Fibroblast of villous mesenchyme (primary cell): ENCODE measurements around the gene PDPN. TPM values are rescaled to one million over a fixed set of nuclear protein-coding genes. Genes with fewer than 3 reads are reported as not detected.
A peak's percentile ranks its signal among the peaks of the same experiment; 100 is the strongest.

Experiments
- DNase-seq: peaks from one replicate; pipeline ENCODE4 v3.0.0-alpha.2; 2010; ENCODE audit warnings: low read depth
- H3K4me3 ChIP-seq: 2 replicates; pipeline ENCODE4 v1.5.1; 2011; ENCODE audit warnings: low read depth, mild to moderate bottlenecking, low read length
- total RNA-seq: library from RNA; depleted of rRNA; stranded (reverse); fragments of >200 nt; gene quantifications from 2 replicates; pipeline ENCODE4 v1.2.3, GENCODE V29; 2012
- TF ChIP-seq, protein P1 (sequence below): IDR thresholded peaks from 2 replicates; pipeline ENCODE4 v1.5.1; 2012; ENCODE audit warnings: low read depth, mild to moderate bottlenecking, low read length; ENCODE audit not compliant: insufficient read depth

PDPN gene
- total RNA-seq, 1 donor, result 32.8 TPM

DNA sequence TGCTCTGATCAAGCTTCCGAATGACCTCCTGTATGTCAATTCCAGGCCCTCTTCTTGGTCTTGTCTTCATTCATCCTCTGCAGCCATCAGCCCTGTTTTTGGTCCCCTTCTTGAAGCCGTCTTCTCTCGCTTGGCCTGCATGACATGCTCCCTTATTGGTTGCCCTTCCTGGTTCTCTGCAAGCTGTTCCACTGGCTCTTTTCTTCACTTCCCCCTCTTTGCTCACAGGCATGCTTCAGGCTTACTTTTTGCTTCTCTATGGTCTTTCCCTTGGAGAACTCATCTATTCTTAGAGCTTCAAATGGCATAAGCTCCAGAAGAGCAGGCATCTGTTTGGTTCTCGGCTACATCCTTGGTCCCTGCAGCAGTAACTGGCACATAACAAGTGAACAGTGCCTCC lies 38.8 kb downstream of the PDPN start:
- TF ChIP-seq, protein P1, sequence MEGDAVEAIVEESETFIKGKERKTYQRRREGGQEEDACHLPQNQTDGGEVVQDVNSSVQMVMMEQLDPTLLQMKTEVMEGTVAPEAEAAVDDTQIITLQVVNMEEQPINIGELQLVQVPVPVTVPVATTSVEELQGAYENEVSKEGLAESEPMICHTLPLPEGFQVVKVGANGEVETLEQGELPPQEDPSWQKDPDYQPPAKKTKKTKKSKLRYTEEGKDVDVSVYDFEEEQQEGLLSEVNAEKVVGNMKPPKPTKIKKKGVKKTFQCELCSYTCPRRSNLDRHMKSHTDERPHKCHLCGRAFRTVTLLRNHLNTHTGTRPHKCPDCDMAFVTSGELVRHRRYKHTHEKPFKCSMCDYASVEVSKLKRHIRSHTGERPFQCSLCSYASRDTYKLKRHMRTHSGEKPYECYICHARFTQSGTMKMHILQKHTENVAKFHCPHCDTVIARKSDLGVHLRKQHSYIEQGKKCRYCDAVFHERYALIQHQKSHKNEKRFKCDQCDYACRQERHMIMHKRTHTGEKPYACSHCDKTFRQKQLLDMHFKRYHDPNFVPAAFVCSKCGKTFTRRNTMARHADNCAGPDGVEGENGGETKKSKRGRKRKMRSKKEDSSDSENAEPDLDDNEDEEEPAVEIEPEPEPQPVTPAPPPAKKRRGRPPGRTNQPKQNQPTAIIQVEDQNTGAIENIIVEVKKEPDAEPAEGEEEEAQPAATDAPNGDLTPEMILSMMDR, result no peak
- H3K4me3 ChIP-seq, result no peak overlapping the region
- DNase-seq, result no peak

DNA sequence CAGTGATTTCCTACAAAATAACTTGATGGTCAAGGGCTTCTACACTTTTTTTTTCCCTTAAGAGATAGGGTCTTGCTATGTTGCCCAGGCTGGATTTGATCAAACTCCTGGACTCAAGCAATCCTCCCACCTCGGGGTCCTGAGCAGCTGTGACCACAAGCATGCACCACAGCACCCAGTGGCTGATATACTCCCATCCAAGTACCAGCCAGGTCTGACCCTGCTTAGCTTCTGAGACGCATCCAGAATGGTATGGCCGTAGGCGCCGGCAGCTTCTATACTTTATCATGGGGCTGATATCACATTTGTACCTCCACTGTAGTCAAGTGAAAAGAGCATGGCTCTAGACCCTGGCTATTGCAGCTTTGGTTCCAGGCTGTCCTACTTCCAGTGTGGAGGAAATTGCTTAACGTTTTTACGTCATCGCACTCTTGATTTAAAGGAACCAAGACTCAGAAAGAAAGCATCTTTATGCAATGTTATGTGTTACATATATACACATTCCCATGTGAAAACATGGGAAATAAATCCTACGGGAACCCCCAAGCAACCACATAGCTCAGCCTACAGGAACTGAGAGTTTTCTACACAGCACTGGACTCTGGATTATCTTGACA lies 39.5 kb downstream of the PDPN start:
- DNase-seq, result peak; percentile 63
- no peak overlapping the region for H3K4me3 ChIP-seq
- TF ChIP-seq, protein P1, result no peak

DNA sequence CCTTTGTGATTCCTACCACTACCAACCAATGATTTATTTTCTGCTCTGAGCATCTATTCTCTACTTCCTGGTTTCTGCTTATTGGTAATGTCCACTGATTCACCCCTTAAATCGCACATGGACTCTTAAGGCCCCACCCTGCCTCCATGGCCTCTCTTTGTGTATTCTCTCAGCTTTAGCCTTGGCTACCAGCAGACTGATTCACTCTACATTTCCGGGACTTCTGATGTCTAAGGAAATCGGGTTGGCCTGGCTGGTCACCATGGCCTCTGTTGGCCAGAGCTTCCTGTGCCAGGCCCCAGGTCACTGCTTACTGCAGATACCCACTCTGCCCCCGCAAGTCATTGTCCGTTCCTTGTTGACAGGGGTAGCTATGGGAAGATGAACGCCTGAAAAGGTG lies 40.9 kb downstream of the PDPN start:
- TF ChIP-seq, protein P1, result no peak
- H3K4me3 ChIP-seq, result no peak overlapping the region
- DNase-seq, result no peak

DNA sequence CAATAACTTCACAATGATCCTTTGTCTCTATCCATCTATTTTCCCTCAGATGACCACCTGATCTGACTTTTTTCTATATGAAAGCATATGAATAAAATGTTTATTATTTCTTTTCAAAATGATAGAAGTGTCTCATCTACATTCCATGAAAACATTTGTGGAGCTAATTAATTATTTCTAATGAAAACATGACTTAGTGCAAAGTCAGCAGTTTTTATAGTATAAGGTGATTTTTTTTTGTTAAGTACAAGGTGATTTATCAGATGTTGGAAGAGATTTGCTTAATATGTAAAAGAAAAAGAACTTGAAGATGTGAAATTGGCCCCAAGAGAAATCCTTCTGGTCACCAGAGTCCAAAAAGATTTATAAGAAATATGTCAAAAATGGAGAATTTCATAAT lies 43.5 kb downstream of the PDPN start:
- TF ChIP-seq, protein P1, result no peak
- no peak overlapping the region for H3K4me3 ChIP-seq
- DNase-seq, result no peak

DNA sequence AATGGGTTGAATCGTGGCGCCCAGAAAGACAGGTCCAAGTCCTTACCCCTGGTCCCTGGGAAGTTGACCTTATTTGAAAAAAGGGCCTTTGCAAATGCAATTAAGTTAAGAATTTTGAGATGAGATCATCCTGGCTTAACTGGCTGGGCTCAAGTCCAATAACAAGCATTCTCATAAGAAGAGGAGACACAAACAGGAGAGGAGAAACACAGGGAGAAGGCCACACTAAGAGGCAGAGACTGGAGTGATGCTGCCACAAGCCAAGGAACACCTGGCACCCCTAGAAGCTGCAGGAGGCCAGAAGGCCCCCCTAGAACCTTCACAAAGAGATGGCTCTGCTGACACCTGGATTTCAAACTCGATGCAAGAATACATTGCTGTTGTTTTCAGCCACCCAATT lies 44.6 kb downstream of the PDPN start:
- TF ChIP-seq, protein P1, result no peak
- H3K4me3 ChIP-seq, result no peak overlapping the region
- peak; percentile 54 for DNase-seq

DNA sequence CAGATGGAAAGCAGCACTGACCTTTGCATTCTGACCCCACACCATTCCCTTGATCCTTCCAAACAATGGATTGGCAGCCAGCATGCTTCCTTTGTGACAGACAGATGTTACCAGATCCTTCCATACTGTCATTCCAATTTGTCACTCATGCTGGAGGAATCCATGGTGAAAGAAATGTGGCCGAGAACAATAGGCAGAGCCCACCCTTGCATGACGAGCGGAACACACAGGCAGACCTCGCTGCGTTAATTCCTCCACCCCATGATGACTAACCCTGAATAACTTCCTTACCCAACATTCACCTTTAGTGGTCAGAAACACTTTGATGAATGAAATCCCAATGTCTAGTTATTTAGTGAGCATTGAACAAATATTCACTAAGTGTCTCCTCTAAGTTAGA lies 45.1 kb downstream of the PDPN start:
- TF ChIP-seq, protein P1, result no peak
- no peak for DNase-seq

More for the DNA sequence above, 45.1 kb downstream of the PDPN start:
- H3K4me3 ChIP-seq, result no peak overlapping the region
